CD14-positive monocyte (primary cell): ENCODE results near the gene CELSR3. TPM values are rescaled to one million over a fixed set of nuclear protein-coding genes. Genes with fewer than 3 reads are reported as not detected.

Experiments
- DNase-seq, 3 donors: peaks; one replicate each; pipeline ENCODE4 v3.0.0-alpha.2; 2011 to 2022
- H2AFZ ChIP-seq: 2 replicates; pipeline ENCODE4 v1.6.0; 2012; ENCODE audit warnings: mild to moderate bottlenecking, low read depth, low read length, inconsistent platforms; ENCODE audit not compliant: insufficient read depth, poor library complexity, severe bottlenecking
- H3K27ac ChIP-seq, 2 donors: 1 replicate in 1 of 2; 2 replicates in 1 of 2; pipeline ENCODE4 v1.5.1; 2012 to 2013; ENCODE audit warnings: low read length in 2 of 2, control low read depth in 1 of 2, inconsistent platforms in 1 of 2, low read depth in 1 of 2, mild to moderate bottlenecking in 1 of 2
- H3K27me3 ChIP-seq, 2 donors: one replicate each; pipeline versions ENCODE4 v1.6.0 to v1.6.1; 2011 to 2013; ENCODE audit warnings: low read length in 2 of 2; ENCODE audit not compliant: control insufficient read depth in 2 of 2, insufficient read depth in 2 of 2
- H3K36me3 ChIP-seq, 2 donors: replicated peaks in 1 of 2; 1 replicate in 1 of 2; 2 replicates in 1 of 2; pipeline versions ENCODE4 v1.5.1 to v1.6.1; 2012 to 2013; ENCODE audit warnings: low read length in 2 of 2, control low read depth in 1 of 2, inconsistent platforms in 1 of 2, mild to moderate bottlenecking in 1 of 2; ENCODE audit not compliant: insufficient read depth in 2 of 2, control insufficient read depth in 1 of 2
- H3K4me1 ChIP-seq, 2 donors: 1 replicate in 1 of 2; 2 replicates in 1 of 2; pipeline versions ENCODE4 v1.5.1 to v1.6.1; 2012 to 2013; ENCODE audit warnings: low read length in 2 of 2, control low read depth in 1 of 2, inconsistent platforms in 1 of 2, mild to moderate bottlenecking in 1 of 2, moderate library complexity in 1 of 2; ENCODE audit not compliant: insufficient read depth in 2 of 2, control insufficient read depth in 1 of 2
- H3K4me2 ChIP-seq: replicated peaks from 2 replicates; pipeline ENCODE3; 2012; ENCODE audit warnings: low read length, moderate library complexity, mild to moderate bottlenecking; ENCODE audit not compliant: poor library complexity, severe bottlenecking; ENCODE audit errors: extremely low read depth
- H3K4me3 ChIP-seq, 3 experiments: fragments of 200-600 bp in 1 of 3; sonication (generic) in 1 of 3; replicated peaks in 1 of 3; 1 replicate in 2 of 3; 2 replicates in 1 of 3; pipeline ENCODE4 v1.5.1; 2011 to 2013; ENCODE audit warnings: low read length in 3 of 3, mild to moderate bottlenecking in 3 of 3, control low read depth in 2 of 3, low read depth in 2 of 3, inconsistent platforms in 1 of 3, moderate library complexity in 1 of 3
- H3K79me2 ChIP-seq: 2 replicates; pipeline ENCODE4 v1.6.0; 2012; ENCODE audit warnings: mild to moderate bottlenecking, control low read depth, inconsistent platforms, low read length, moderate library complexity; ENCODE audit not compliant: insufficient read depth
- H3K9ac ChIP-seq: 2 replicates; pipeline ENCODE4 v1.6.0; 2017; ENCODE audit warnings: low read length, mild to moderate bottlenecking; ENCODE audit not compliant: insufficient read depth, poor library complexity, severe bottlenecking
- H3K9me3 ChIP-seq, 2 donors: replicated peaks in 1 of 2; 1 replicate in 1 of 2; 2 replicates in 1 of 2; pipeline versions ENCODE4 v1.5.1 to v1.6.1; 2012 to 2013; ENCODE audit warnings: low read length in 2 of 2, control low read depth in 1 of 2; ENCODE audit not compliant: control insufficient read depth in 1 of 2, insufficient read depth in 1 of 2
- H4K20me1 ChIP-seq: 2 replicates; pipeline ENCODE4 v1.6.0; 2012; ENCODE audit warnings: mild to moderate bottlenecking, low read length, control low read depth, moderate library complexity; ENCODE audit not compliant: insufficient read depth
- H3K27ac Mint-ChIP-seq, 7 donors: one replicate each; pipeline ENCODE4 v1.8.0; 2020; ENCODE audit warnings: mild to moderate bottlenecking in 7 of 7, mixed read lengths in 7 of 7, moderate library complexity in 6 of 7, inconsistent platforms in 2 of 7
- H3K27me3 Mint-ChIP-seq, 3 donors: one replicate each; pipeline ENCODE4 v1.8.0; 2021 to 2022; ENCODE audit warnings: low read depth in 3 of 3, mild to moderate bottlenecking in 3 of 3, mixed read lengths in 3 of 3, moderate library complexity in 3 of 3, inconsistent platforms in 1 of 3
- H3K36me3 Mint-ChIP-seq, 2 donors: one replicate each; pipeline ENCODE4 v1.8.0; 2020; ENCODE audit warnings: mixed read lengths in 2 of 2, inconsistent platforms in 1 of 2, mild to moderate bottlenecking in 1 of 2
- H3K4me1 Mint-ChIP-seq: one replicate; pipeline ENCODE4 v1.8.0; 2020; ENCODE audit warnings: mild to moderate bottlenecking, mixed read lengths
- H3K4me3 Mint-ChIP-seq, 2 donors: one replicate each; pipeline ENCODE4 v1.8.0; 2020; ENCODE audit warnings: mild to moderate bottlenecking in 2 of 2, mixed read lengths in 2 of 2, moderate library complexity in 1 of 2
- H3K9me3 Mint-ChIP-seq, 7 donors: one replicate each; pipeline ENCODE4 v1.8.0; 2020 to 2022; ENCODE audit warnings: mixed read lengths in 7 of 7, mild to moderate bottlenecking in 6 of 7, moderate library complexity in 6 of 7, inconsistent platforms in 2 of 7
- WGBS: methylation state at CpG from one replicate; pipeline ENCODE4 v1.1.5; 2013; ENCODE audit warnings: missing lambda C conversion rate; ENCODE audit not compliant: insufficient coverage; 5-methylcytosine and 5-hydroxymethylcytosine counted together
- intact Hi-C, 2 donors: fragments of 100-400 bp; cut with micrococcal nuclease; formaldehyde crosslinking; loops; one replicate each; pipeline versions ENCODE4 v1.15.0 to v1.15.1; 2023
- polyA plus RNA-seq, 3 donors: library from polyadenylated mRNA; depleted of rRNA in 1 of 3; unstranded in 2 of 3; stranded (reverse) in 1 of 3; fragments of 300-500 nt in 2 of 3; fragments of >200 nt in 1 of 3; fragmentation: Illumina TruSeq in 2 of 3; gene quantifications; 1 replicate in 2 of 3; 2 replicates in 1 of 3; pipeline ENCODE4 v1.2.3, GENCODE V29; 2012 to 2021
- TF ChIP-seq, protein P1 (sequence below): fragments of 200-600 bp; IDR thresholded peaks from one replicate; pipeline ENCODE4 v1.8.0; 2022; ENCODE audit warnings: antibody characterized with exemption, mild to moderate bottlenecking

CELSR3 gene
- polyA plus RNA-seq, 3 donors = 0.95 TPM; not detected in 2

DNA sequence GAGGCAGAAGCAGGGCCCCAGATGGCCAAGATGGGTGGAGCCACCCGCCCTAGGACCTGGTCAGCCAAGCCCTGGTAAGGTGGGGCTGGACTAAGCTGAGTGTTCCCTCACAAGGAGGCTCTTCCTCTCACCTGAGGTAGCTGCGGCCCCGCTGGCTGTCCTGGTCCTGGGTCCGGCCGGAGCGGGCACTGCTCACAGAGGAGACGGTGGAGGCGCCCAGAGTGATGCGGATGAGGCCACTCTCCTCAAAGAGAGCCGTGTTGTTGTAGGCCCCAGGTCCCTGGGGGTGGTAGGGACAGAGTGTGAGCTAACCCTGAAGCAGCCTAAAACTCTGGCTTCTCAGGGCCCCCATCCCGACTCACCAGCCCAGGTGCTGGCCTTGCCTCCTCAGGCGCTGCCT, 20.1 kb downstream of the CELSR3 start:
- no peak overlapping the region for H3K9ac ChIP-seq
- Mint-ChIP-seq H3K4me3 (no peak overlapping the region), H3K27me3 (peaks cover 2 to 5% (median 2%) of the 10 kb centered on the region in 3 donors), H3K36me3 (no peaks in the 10 kb centered on the region), H3K9me3 (no peaks in the 10 kb centered on the region), H3K27ac (no peak overlapping the region), H3K4me1 (no peaks in the 10 kb centered on the region)
- H3K27me3 ChIP-seq = no peaks in the 10 kb centered on the region
- H3K79me2 ChIP-seq = no peaks in the 10 kb centered on the region
- TF ChIP-seq, protein P1, sequence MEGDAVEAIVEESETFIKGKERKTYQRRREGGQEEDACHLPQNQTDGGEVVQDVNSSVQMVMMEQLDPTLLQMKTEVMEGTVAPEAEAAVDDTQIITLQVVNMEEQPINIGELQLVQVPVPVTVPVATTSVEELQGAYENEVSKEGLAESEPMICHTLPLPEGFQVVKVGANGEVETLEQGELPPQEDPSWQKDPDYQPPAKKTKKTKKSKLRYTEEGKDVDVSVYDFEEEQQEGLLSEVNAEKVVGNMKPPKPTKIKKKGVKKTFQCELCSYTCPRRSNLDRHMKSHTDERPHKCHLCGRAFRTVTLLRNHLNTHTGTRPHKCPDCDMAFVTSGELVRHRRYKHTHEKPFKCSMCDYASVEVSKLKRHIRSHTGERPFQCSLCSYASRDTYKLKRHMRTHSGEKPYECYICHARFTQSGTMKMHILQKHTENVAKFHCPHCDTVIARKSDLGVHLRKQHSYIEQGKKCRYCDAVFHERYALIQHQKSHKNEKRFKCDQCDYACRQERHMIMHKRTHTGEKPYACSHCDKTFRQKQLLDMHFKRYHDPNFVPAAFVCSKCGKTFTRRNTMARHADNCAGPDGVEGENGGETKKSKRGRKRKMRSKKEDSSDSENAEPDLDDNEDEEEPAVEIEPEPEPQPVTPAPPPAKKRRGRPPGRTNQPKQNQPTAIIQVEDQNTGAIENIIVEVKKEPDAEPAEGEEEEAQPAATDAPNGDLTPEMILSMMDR = no peak
- no peak overlapping the region for H3K4me3 ChIP-seq
- no peak overlapping the region for H3K27ac ChIP-seq
- WGBS = 99% methylated on average over 9 of the region's 12 CpGs
- no peaks in the 10 kb centered on the region for H3K4me1 ChIP-seq
- no peaks in the 10 kb centered on the region for H3K36me3 ChIP-seq
- H4K20me1 ChIP-seq = no peaks in the 10 kb centered on the region
- H3K9me3 ChIP-seq = no peaks in the 10 kb centered on the region
- intact Hi-C loops = no loop called here
- no peak overlapping the region for H3K4me2 ChIP-seq
- no peak for DNase-seq
- no peak overlapping the region for H2AFZ ChIP-seq

DNA sequence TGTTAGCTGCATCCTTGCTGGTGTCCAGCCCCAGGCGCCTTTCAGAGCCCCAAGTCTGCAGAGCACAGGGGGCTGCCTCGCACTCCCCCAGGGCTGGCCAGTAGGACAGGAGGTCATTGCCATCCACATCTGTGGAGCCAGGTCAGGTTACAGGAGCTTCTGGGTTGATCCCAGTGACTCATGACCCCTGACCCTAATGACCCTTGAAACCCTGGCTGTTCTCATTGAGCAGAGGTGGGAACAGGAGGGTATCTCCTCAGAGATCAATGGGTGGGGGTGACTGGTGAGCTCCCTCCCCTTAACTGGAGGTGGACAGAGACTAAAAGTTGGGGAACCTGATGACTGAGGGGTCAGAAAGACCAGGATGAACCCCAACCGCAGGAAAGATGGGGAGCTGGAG, 21.3 kb downstream of the CELSR3 start:
- no peaks in the 10 kb centered on the region for H4K20me1 ChIP-seq
- H3K36me3 Mint-ChIP-seq = no peaks in the 10 kb centered on the region
- TF ChIP-seq, protein P1 = no peak
- H3K27me3 Mint-ChIP-seq = peaks cover 2 to 5% (median 2%) of the 10 kb centered on the region in 3 donors
- no peak overlapping the region for H3K27ac Mint-ChIP-seq
- peaks cover 2 to 3% of the 10 kb centered on the region in 2 donors for H3K4me1 ChIP-seq
- no peaks in the 10 kb centered on the region for H3K36me3 ChIP-seq
- no peak overlapping the region for H3K9ac ChIP-seq
- intact Hi-C loops = no loop called here
- H3K9me3 ChIP-seq = no peaks in the 10 kb centered on the region
- H3K27ac ChIP-seq = no peak overlapping the region
- H3K4me2 ChIP-seq = no peak overlapping the region
- no peaks in the 10 kb centered on the region for H3K9me3 Mint-ChIP-seq
- 94% methylated on average over 2 of the region's 3 CpGs for WGBS
- no peaks in the 10 kb centered on the region for H3K27me3 ChIP-seq
- H3K4me1 Mint-ChIP-seq = peaks cover 2% of the 10 kb centered on the region
- no peak overlapping the region for H3K4me3 Mint-ChIP-seq
- no peak for DNase-seq
- no peak overlapping the region for H2AFZ ChIP-seq
- H3K4me3 ChIP-seq = no peak overlapping the region
- no peaks in the 10 kb centered on the region for H3K79me2 ChIP-seq
